OCI-M2 (cell line): ENCODE results near the gene PTPN7.
"Not testable (repeated sequence)": the region's sequence is repeated elsewhere in the genome, so short reads cannot be mapped to it uniquely, and the experiment has no call there.

Experiments used
- DNase-seq: peaks from one replicate; lab custom pipeline; 2025; ENCODE audit not compliant: unreplicated experiment; lab: John Stamatoyannopoulos, UW

Gene PTPN7

DNA sequence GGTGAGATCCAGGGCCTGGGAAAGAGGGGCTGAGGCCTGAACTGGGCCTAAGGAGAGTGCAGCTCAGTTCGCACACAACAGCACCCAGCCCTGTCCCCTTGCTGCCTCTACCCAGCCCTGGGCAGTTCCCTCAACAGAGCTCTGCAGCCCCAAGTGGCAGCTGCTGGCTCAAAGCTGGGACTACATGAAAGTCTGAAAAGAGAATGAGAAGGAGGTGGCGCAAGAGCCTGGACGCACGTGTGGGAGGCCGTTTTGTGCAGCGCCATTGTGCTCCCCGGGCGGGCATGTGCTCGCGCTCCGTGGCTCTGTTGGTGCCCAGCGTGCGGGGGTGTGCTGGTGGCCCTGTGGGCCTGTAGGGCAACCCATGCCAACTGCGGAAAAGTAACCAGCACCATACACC lies 27.4 kb downstream of the PTPN7 start:
- no peak for DNase-seq

DNA sequence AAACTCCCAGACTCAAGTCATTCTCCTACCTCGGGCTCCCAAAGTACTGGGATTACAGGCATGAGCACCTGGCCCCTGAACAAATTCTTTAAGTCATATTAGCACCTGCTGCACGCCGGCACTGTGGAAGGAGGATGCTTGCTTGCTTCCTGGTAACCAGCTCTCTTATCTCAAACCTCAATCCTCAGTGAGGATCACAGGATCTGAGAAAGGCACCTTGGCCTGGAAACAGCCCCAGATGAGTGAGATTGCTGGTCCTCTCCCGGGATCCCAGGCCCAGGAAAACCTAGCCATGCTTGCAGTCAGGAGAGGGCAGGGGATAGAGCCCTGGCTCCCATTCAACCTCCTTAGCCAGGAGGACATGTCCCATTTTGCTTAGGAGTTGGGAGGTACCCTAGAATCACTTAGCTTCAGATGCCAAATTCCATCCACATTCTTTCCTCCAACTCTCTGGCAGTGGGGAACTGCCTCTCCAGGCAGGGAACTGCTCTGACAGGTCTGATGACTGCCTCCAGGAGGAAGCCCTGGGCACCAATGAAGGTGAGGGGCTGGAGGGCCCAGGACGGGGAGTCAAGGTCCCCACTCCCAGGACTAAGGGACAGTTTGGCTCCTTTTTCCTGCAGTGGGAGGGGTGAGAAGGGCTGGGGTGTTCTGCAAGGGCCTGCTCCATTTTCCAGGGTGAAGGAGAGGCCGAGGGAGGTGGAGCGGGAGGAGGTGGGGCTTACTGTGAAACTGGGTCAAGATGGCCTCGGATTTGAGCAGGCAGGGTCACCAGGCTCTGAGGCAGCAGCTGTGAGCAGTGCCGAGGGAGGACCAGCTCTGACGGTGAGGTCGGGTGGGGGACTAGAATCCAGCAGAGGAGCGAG lies 28.2 kb downstream of the PTPN7 start:
- DNase-seq: no peak

DNA sequence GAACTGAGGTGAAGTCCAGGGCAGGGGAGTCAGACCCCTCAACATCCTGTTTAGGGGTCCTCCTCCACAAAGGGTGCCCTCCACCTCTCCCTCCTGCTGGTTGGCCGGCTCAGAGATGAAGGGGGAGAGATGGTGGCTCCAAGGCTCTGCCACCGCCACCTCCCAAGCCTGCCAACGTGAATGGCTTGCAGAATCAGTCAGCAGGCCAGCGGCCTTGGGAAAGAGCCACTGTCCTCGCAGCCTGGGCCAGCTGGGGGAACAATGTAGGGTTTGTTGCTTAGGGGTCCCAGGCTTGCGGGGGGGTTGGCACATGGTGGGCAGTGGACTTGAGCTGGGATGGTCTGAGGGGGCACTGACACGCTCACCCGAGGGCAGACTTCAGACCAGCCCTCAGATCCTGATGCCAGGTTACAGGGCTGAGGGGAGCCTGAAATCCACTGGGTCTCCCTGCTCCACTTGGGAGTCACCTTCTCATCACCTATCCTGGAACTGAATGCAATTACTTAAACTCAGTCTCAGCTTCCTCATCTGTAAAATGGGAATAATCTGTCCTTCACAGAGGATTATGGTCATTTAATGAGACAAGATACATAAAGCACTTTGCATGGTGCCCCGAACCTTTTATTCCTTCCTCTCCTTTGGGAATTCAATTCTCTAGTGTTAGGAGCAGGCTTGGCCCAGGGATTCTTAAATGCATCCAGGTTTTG lies 29.4 kb downstream of the PTPN7 start:
- no peak for DNase-seq

DNA sequence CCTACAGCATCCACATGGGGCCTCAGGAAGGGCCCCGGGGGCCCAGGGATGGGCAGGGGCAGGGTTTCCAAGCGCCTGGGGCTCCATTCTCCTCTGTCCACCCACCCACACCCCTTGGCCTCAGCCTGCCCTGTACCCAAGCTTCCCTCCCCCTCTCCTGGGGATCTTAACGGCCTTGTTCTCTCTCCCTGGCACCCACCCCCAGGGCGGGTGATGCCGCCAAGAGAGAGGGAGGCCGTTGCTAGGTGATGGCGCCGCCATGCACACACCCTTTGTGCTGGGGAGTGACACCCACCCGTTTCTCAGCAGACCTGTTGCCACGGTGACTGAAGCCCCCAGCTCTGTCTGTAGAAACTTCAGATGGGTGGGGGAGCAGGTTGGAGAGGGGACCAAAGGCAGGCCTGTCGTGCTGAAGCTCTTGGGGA lies 30.1 kb downstream of the PTPN7 start:
- no peak for DNase-seq

DNA sequence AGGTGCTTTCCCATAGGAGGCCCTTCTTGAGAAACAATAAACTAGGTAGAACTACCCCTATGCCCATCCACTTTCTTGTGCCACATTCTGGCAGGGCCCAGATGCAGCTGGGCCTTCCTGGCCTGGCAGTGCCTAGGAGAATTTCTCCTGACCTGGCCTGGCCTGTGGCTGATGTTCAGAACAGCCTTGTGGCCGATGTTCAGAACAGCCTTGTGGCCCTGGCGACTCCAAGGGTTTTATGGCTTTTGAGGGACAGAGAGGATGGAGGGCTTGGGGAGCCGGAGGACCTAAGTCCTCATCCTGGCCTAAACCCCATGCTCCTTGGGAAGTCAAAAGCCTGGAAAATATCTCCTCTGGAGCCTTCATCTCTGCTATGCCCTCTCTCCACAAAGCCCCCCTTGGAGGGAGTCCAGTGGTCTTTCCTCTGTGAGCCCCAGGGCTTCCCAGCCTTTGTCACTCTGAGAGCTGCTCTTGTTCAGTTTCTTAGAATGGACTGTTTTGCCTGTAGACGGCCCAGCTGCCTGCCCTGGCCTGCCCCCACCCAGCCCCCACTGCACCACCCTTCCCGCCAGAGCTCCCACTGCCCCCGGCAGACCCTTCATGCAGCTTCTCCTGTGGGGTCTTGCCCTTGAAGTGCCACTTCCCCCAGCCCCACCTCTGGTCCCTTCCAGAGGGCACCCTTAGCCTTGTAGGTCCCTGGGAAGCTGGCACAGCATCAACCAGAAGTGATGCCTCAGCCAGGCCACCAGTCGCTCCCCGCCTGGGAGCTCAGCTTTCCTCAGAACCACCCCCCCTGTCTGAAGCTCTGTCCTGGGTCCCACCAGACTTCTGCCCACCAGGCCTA lies 30.7 kb downstream of the PTPN7 start:
- no peak for DNase-seq

DNA sequence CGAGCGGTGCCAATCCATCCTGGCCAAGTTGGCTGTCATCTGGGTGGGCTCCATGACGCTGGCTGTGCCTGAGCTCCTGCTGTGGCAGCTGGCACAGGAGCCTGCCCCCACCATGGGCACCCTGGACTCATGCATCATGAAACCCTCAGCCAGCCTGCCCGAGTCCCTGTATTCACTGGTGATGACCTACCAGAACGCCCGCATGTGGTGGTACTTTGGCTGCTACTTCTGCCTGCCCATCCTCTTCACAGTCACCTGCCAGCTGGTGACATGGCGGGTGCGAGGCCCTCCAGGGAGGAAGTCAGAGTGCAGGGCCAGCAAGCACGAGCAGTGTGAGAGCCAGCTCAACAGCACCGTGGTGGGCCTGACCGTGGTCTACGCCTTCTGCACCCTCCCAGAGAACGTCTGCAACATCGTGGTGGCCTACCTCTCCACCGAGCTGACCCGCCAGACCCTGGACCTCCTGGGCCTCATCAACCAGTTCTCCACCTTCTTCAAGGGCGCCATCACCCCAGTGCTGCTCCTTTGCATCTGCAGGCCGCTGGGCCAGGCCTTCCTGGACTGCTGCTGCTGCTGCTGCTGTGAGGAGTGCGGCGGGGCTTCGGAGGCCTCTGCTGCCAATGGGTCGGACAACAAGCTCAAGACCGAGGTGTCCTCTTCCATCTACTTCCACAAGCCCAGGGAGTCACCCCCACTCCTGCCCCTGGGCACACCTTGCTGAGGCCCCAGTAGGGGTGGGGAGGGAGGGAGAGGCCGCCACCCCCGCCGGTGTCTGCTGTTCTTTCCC lies 32.4 kb downstream of the PTPN7 start:
- DNase-seq: no peak

DNA sequence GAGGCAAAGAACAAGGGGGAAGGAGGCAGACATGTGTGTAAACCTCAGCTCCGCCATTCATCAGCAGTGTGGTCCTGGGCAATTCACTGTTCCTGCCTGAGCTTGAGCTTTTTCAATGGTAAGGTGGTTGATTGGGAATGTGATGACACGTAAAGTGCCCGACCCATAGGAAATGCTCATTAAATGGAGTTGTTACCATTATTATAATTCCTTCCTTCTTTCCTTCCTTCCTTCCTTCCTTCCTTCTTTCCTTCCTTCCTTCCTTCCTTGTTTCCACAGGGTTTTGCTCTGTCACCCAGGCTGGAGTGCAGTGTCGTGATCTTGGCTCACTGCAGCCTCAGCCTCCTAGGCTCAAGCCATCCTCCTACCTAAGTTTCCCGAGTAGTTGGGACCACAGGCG lies 33.3 kb downstream of the PTPN7 start:
- no peak for DNase-seq

DNA sequence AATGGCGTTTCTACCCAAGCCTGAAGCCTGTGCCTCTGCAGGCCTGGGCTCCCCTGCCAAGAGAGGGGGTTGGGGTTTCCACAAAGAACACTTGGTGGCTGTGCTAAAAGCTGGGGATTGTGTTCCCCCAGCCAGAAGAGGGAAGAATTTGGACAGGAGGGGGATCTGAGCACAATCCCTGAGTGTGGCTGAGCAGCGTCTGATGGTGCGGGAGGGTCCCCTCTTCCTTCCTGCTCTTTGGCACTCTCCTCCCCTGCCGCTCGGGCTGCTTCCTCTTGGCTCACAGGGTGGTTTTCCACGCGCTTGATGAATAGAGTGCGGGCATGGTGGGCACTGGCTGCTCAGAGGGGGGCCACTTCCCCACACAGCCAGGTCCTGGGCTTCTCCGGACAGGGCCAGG lies 34.0 kb downstream of the PTPN7 start:
- no peak for DNase-seq

DNA sequence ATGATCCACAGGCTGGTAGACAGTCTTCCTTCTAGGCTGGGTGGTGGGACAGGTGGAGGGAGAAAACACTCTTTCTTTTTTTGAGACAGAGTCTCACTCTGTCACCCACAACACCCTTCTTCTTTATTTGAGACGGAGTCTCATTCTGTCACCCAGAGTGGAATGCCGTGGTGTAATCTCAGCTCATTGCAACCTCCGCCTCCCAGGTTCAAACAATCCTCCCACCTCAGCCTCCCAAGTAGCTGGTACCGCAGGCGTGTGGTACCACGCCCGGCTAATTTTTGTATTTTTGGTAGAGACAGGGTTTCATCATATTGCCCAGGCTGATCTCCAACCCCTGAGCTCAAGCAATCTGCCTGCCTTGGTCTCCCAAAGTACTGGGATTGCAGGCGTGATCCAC lies 34.8 kb downstream of the PTPN7 start:
- DNase-seq: no peak

DNA sequence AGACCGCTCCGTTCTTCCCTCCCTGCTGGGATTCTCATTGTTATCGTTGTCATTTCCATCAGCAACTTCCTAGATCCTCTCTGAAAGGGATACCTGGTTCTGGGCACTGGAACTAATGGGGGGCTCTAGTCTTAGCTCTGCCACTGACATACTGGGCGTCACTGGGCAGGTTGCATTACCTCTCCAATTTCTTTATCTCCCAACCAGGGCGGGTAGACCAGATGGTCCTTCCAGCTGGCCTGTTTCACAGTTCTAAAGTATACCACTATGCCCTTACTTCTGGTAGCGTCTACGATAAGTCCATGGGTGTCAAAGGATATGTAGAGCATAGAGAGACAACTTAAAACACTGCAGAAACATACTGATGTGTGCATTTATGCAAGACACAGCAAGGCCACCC lies 36.3 kb downstream of the PTPN7 start:
- DNase-seq: no peak

DNA sequence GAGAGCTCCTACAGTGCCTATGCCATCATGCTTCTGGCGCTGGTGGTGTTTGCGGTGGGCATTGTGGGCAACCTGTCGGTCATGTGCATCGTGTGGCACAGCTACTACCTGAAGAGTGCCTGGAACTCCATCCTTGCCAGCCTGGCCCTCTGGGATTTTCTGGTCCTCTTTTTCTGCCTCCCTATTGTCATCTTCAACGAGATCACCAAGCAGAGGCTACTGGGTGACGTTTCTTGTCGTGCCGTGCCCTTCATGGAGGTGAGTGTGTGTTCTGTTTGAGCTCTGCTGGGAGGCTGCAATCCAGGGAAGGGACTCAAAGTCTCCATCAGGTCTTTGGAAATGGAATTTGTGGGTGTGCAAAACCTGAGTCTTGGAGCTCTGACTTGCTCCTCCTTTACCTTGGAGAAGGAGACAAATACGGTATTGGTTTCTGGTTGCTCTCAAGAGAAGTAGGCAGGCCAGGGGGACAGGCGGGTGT lies 37.0 kb downstream of the PTPN7 start:
- DNase-seq: no peak

DNA sequence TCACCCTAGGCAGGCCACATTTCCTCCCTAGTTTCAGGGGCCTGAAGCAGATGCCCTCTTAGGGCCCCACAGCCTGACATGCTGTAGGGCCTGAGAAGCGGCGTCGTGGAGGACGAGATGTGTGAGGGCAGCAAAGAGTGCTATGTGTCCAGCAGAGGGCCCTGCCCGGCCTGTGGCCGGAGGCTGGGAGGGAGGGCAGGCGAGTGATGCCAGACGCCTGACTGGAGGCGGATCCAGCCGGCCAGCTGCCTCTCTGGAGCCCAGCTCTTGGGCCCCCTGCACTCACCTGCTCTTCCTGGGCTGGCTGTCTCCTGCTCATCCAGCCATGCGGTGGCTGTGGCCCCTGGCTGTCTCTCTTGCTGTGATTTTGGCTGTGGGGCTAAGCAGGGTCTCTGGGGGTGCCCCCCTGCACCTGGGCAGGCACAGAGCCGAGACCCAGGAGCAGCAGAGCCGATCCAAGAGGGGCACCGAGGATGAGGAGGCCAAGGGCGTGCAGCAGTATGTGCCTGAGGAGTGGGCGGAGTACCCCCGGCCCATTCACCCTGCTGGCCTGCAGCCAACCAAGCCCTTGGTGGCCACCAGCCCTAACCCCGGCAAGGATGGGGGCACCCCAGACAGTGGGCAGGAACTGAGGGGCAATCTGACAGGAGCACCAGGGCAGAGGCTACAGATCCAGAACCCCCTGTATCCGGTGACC lies 37.6 kb downstream of the PTPN7 start, which contains the start of gene GPR37L1:
TSS of gene GPR37L1 (plus strand) at position 279 of the 697 bp plus-strand sequence. CDS start at position 326, 47 bp downstream.
- no peak for DNase-seq

DNA sequence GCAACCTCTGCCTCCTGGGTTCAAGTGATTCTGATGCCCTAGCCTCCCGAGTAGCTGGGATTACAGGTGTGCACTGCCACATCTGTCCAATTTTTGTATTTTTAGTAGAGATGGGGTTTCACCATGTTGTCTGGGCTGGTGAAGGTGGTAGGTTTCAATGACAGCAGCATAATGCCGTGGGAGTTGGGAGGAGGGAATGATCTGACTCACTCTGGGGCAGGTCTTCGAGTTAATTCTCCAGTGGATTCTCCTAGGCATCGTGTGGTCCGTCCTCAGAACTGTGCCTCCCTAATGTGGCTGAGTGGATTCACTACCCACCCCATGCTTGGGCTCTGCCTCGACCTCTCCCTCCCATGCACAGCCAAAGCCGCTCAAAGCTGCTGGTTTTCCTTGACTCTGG lies 39.4 kb downstream of the PTPN7 start:
- DNase-seq: no peak

DNA sequence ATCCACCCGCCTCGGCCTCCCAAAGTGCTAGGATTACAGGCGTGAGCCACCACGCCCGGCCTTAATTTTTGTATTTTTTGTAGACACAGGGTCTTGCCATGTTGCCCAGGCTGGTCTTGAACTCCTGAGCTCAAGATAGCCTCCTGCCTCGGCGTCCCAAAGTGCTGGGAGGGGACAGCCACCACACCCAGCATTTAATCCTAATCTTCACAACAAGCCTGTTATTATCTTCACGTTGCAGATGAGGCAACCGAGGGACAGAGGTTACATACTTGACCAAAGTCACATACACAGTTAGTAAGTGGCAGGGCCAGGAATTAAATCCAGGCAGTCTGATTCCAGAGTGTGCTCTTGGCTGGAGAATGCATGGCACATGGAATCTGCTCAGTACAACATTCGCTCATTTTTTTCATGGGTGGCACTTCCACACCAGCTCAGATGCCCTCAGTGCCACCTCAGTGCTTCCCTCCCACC lies 42.5 kb downstream of the PTPN7 start:
- DNase-seq: no peak

DNA sequence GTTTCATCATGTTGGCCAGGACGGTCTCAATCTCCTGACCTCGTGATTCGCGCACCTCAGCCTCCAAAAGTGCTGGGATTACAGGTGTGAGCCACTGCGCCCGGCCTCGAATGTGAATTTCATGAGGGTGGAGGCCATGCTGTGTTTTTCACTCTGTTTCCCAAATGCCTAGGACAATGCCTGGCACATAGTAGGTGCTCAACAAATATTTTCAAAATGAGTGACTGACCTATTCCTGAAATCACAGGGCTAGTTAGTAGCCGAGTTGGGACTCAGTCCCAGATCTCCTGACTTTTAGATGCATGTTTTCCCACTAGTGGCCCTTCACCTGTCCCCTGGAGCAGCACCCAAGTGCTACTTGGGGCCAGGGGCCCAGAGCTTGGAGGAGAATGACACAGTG lies 44.1 kb downstream of the PTPN7 start:
- no peak for DNase-seq

DNA sequence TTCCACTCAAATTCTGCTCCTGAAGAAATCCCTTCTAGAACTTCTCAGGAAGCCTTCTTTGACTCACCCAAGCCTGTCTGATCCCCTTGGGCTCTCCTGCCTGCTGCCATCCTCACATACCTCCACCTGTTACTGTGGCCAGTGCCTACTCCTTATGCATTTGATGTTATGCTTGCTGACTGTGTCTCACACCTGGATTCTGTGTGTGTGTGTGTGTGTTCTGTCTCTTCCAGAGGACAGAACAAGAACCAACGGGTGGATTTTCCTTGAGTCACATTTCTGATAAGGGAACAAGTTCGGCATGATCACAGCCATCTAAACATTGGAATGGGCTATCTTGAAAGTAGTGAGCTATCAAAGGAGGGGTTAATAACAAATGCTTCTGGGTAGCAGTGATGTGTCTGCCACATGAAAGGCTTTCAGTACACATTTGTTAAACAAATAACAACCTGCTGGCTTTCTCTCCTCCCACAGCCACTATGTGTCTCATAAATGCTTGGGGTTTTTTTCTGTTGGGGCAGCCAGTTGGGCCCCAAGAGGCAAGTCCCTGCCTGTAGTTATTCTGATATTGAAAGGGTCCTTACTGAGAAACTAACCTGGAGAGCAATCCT lies 46.6 kb downstream of the PTPN7 start:
- DNase-seq: no peak

DNA sequence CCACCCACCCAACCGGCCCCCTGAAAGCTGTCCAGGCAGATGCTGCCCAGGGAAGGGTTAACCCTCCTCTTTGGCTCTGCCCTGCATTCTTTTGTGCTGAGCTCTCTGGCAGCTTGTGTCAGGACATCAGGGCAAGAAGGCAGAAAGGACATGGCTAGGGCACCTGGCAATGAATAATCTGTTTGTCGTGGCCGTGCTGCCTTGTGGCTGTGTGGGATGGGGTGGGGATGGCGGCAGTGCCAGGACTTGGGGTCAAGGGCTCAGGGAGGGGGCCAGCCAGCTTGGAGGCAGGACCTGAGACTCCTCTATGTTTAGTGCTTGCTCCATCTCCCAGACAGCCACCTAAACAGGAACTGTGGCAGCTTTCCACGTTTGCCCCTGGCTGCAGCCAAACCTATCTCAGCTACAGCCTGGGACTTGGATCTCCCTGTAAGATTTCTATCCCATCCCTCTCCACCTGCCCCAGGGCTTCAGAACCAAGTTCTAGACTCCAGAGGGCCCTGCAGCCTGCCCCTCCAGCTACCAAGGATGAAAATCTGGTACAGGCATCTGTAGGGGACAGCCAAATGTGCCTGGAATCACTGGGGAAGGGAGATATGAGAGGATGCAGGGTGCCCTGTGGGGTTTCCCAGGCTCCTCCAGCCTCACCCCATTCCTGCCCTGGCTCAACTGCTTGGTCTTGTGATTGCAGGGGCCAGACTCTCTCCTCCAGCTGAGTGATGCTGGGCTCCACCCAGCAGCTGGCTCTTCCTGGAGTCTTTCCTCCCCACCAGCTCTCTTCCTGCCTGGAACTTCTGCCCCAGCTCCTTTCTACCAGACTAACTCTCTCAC lies 47.3 kb downstream of the PTPN7 start:
- DNase-seq: no peak

DNA sequence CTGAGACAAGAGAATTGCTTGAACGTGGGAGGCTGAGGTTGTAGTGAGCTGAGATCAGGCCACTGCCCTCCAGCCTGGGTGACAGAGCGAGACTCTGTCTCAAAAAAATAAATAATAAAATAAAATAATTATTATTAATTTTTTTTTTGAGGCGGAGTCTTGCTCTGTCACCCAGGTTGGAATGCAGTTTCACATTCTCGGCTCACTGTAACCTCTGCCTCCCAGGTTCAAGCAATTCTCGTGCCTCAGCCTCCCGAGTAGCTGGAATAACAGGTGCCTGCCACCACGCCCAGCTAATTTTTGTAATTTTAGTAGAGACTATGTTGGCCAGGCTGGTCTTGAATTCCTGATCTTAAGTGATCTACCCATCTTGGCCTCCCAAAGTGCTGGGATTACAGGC lies 48.8 kb downstream of the PTPN7 start:
- not testable (repeated sequence) for DNase-seq
